ENCODE results near the gene C3orf22.

C3orf22 gene

GRCh38 chr3:126529585-126530170 is 29.1 kb downstream of the C3orf22 start:
- TF ChIP-seq MAX (IDR thresholded peaks at IDR 0.05) (no peak), CREB1 (IDR thresholded peaks at IDR 0.05; ENCODE audit: low read depth) (no peak), CEBPB (IDR thresholded peaks at IDR 0.05) (no peak), TAF1 (IDR thresholded peaks at IDR 0.05; ENCODE audit: low read depth) (no peak), EGR1 (IDR thresholded peaks at IDR 0.05) (no peak), REST (IDR thresholded peaks at IDR 0.05; ENCODE audit: low read depth) (no peak), TEAD4 (IDR thresholded peaks at IDR 0.05) (no peak), EP300 (IDR thresholded peaks at IDR 0.05; ENCODE audit: borderline replicate concordance) (no peak), YY1 (IDR thresholded peaks at IDR 0.05; ENCODE audit: low read depth) (no peak), RAD21 (IDR thresholded peaks at IDR 0.05; ENCODE audit: low read depth) (no peak)

- TF ChIP-seq REST (IDR thresholded peaks at IDR 0.05; ENCODE audit: low read depth): no peak
- no peak for TF ChIP-seq MAX (IDR thresholded peaks at IDR 0.05)
- no peak for TF ChIP-seq EGR1 (IDR thresholded peaks at IDR 0.05)
- TF ChIP-seq RAD21 (IDR thresholded peaks at IDR 0.05; ENCODE audit: low read depth): no peak
- TF ChIP-seq TAF1 (IDR thresholded peaks at IDR 0.05; ENCODE audit: low read depth): no peak
- no peak for TF ChIP-seq FOXM1 (IDR thresholded peaks at IDR 0.05; ENCODE audit: borderline replicate concordance, low read depth)
- TF ChIP-seq ZBTB7A (IDR thresholded peaks at IDR 0.05; ENCODE audit: low read depth): no peak
- no peak for TF ChIP-seq CREB1 (IDR thresholded peaks at IDR 0.05; ENCODE audit: low read depth)
- no peak for TF ChIP-seq NFIC (IDR thresholded peaks at IDR 0.05)
Measured at GRCh38 chr3:126528800-126529541, 29.8 kb downstream of the C3orf22 start.

- TF ChIP-seq ZBTB7A (IDR thresholded peaks at IDR 0.05; ENCODE audit: low read depth) (no peak), RAD21 (IDR thresholded peaks at IDR 0.05; ENCODE audit: low read depth) (no peak), FOXM1 (IDR thresholded peaks at IDR 0.05; ENCODE audit: borderline replicate concordance, low read depth) (no peak), MAX (IDR thresholded peaks at IDR 0.05) (no peak), USF1 (IDR thresholded peaks at IDR 0.05) (no peak), CEBPB (IDR thresholded peaks at IDR 0.05) (no peak), CREB1 (IDR thresholded peaks at IDR 0.05; ENCODE audit: low read depth) (no peak), TEAD4 (IDR thresholded peaks at IDR 0.05) (no peak), TAF1 (IDR thresholded peaks at IDR 0.05; ENCODE audit: low read depth) (no peak), REST (IDR thresholded peaks at IDR 0.05; ENCODE audit: low read depth) (no peak), EP300 (IDR thresholded peaks at IDR 0.05; ENCODE audit: borderline replicate concordance) (no peak), TCF12 (IDR thresholded peaks at IDR 0.05; ENCODE audit: low read depth) (no peak), YY1 (IDR thresholded peaks at IDR 0.05; ENCODE audit: low read depth) (no peak)
Measured at GRCh38 chr3:126528419-126528799, 30.3 kb downstream of the C3orf22 start.

- no peak for TF ChIP-seq EGR1 (IDR thresholded peaks at IDR 0.05)
- no peak for TF ChIP-seq REST (IDR thresholded peaks at IDR 0.05; ENCODE audit: low read depth)
- TF ChIP-seq USF1 (IDR thresholded peaks at IDR 0.05): peak; percentile 75
Measured at GRCh38 chr3:126527455-126528211, 31.1 kb downstream of the C3orf22 start.

Data from Ishikawa (cell line).